HepG2 (cell line): ENCODE results near the gene CMTM5. TPM values are rescaled to one million over a fixed set of nuclear protein-coding genes. Genes with fewer than 3 reads are reported as not detected.

Source experiments
- ATAC-seq: fragments of 200-7000 bp; cut with Tn5 transposase; 3 replicates; pipeline ENCODE4 v1.9.1; 2020; ENCODE audit warnings: mild to moderate bottlenecking, moderate library complexity
- BruUV-seq: library from RNA; stranded (reverse); fragments of 400-500 nt; replicated peaks from 2 replicates; lab custom pipeline; 2021; lab: Mats Ljungman, UMichigan
- CTCF ChIA-PET: fragments of 300-600 bp; formaldehyde crosslinking; extraction: SDS; loops from one replicate; lab custom pipeline; 2021; ENCODE audit warnings: low total read pairs, inconsistent platforms, low intra/inter-chr PET ratio; lab: Yijun Ruan, JAX
- POLR2A ChIA-PET: fragments of 350-600 bp; sonication (Branson Sonifier 250); formaldehyde crosslinking; loops from one replicate; lab custom pipeline; 2020; ENCODE audit warnings: antibody characterized with exemption, inconsistent platforms; lab: Yijun Ruan, JAX
- DNase-seq: peaks from one replicate; pipeline ENCODE4 v3.0.0-alpha.2; 2015; ENCODE audit warnings: low spot score
- FAIRE-seq: peaks from 3 replicates; lab custom pipeline; 2011; peaks lifted over from hg19 to GRCh38; lab: Jason Lieb, UNC
- H2AFZ ChIP-seq: one replicate; pipeline ENCODE4 v1.6.1; 2011; ENCODE audit warnings: low read length, inconsistent platforms
- H3K27ac ChIP-seq: fragments of 300-600 bp; 3 replicates; pipeline ENCODE4 v1.8.0; 2011; ENCODE audit warnings: mixed run types, mild to moderate bottlenecking, mixed read lengths, low read length, inconsistent platforms; ENCODE audit not compliant: insufficient read depth; ENCODE audit errors: extremely low read length
- H3K27me3 ChIP-seq, 2 experiments: fragments of 200-600 bp in 1 of 2; 2 replicates in 1 of 2; 3 replicates in 1 of 2; pipeline versions ENCODE4 v1.6.0 to v1.8.0; 2011; ENCODE audit warnings: low read length in 2 of 2, mild to moderate bottlenecking in 2 of 2, moderate library complexity in 2 of 2, inconsistent platforms in 1 of 2; ENCODE audit not compliant: insufficient read depth in 2 of 2, control insufficient read depth in 1 of 2
- H3K36me3 ChIP-seq, 2 experiments: fragments of 200-600 bp in 1 of 2; replicated peaks in 1 of 2; 2 replicates in 1 of 2; 3 replicates in 1 of 2; pipeline versions ENCODE4 v1.5.1 to v1.8.0; 2011; ENCODE audit warnings: low read length in 2 of 2, inconsistent platforms in 1 of 2; ENCODE audit not compliant: insufficient read depth in 2 of 2, control insufficient read depth in 1 of 2
- H3K4me1 ChIP-seq: 2 replicates; pipeline ENCODE4 v1.5.1; 2012; ENCODE audit warnings: low read length, inconsistent platforms; ENCODE audit not compliant: insufficient read depth
- H3K4me2 ChIP-seq: 2 replicates; pipeline ENCODE4 v1.6.0; 2011; ENCODE audit warnings: low read depth, low read length, inconsistent platforms
- H3K4me3 ChIP-seq, 3 experiments: fragments of 200-600 bp in 1 of 3; sonication (generic), shearing (Covaris generic) in 1 of 3; replicated peaks in 1 of 3; 2 replicates each; pipeline ENCODE4 v1.5.1; 2011 to 2016; ENCODE audit warnings: low read length in 3 of 3, inconsistent platforms in 2 of 3, low read depth in 2 of 3, mild to moderate bottlenecking in 2 of 3, control low read depth in 1 of 3, mixed read lengths in 1 of 3; ENCODE audit not compliant: insufficient read depth in 1 of 3
- H3K79me2 ChIP-seq: one replicate; pipeline ENCODE4 v1.6.1; 2011; ENCODE audit warnings: low read length, inconsistent platforms; ENCODE audit not compliant: insufficient read depth
- H3K9ac ChIP-seq: 2 replicates; pipeline ENCODE4 v1.6.0; 2011; ENCODE audit warnings: mild to moderate bottlenecking, low read depth, low read length, inconsistent platforms; ENCODE audit not compliant: insufficient read depth
- H3K9me3 ChIP-seq: 2 replicates; pipeline ENCODE4 v1.5.1; 2012; ENCODE audit warnings: mild to moderate bottlenecking, low read length
- H4K20me1 ChIP-seq: 2 replicates; pipeline ENCODE4 v1.6.0; 2011; ENCODE audit warnings: inconsistent platforms, mild to moderate bottlenecking, low read length, moderate library complexity; ENCODE audit not compliant: insufficient read depth
- BATF2 ChIP-seq: sonication (generic); formaldehyde crosslinking; IDR thresholded peaks from 2 replicates; pipeline ENCODE4 v1.8.0; 2022; ENCODE audit warnings: mild to moderate bottlenecking, missing genetic modification reagents, moderate library complexity
- FOXA3 ChIP-seq: IDR thresholded peaks from 2 replicates; pipeline ENCODE4 v1.6.1; 2016; ENCODE audit warnings: missing genetic modification reagents, missing compliant biosample characterization
- KDM5A ChIP-seq: fragments of 200-600 bp; sonication (generic); IDR thresholded peaks from 2 replicates; pipeline ENCODE4 v1.7.0; 2018; ENCODE audit warnings: antibody characterized with exemption, mild to moderate bottlenecking, low read length, borderline replicate concordance
- SIN3A ChIP-seq: IDR thresholded peaks from 2 replicates; pipeline ENCODE4 v1.6.1; 2011; ENCODE audit warnings: low read depth, mild to moderate bottlenecking, control low read depth, low read length, borderline replicate concordance
- SUZ12 ChIP-seq: fragments of 150-350 bp; IDR thresholded peaks from 2 replicates; pipeline ENCODE4 v1.6.1; 2014; ENCODE audit warnings: low read depth, low read length
- ZEB1 ChIP-seq: IDR thresholded peaks from 2 replicates; pipeline ENCODE4 v1.6.1; 2012; ENCODE audit warnings: mild to moderate bottlenecking, low read depth, inconsistent platforms; ENCODE audit not compliant: insufficient replicate concordance
- ZGPAT ChIP-seq: IDR thresholded peaks from 2 replicates; pipeline ENCODE4 v1.6.1; 2016; ENCODE audit warnings: mild to moderate bottlenecking
- ZSCAN31 ChIP-seq: sonication (generic); formaldehyde crosslinking; IDR thresholded peaks from 2 replicates; pipeline ENCODE4 v1.5.0; 2020; ENCODE audit warnings: low read depth, mild to moderate bottlenecking, missing genetic modification reagents
- WGBS: methylation state at CpG from one replicate; pipeline ENCODE4 v1.1.6; 2017; ENCODE audit warnings: low lambda C conversion rate; 5-methylcytosine and 5-hydroxymethylcytosine counted together
- in situ Hi-C: cut with HindIII; loops from 2 replicates; pipeline ENCODE4 v1.10.0; 2017; ENCODE audit warnings: low pct_unique_long_range_greater_than_20kb; ENCODE audit not compliant: extremely low pct_ligation_motif_present
- intact Hi-C: fragments of 100-400 bp; cut with micrococcal nuclease; formaldehyde crosslinking; loops from one replicate; pipeline ENCODE4 v1.10.0; 2022; ENCODE audit not compliant: unreplicated experiment
- polyA plus RNA-seq, 8 experiments: library from polyadenylated mRNA; depleted of rRNA in 3 of 8; stranded (reverse) in 7 of 8; unstranded in 1 of 8; fragments of >200 nt; fragmentation: Illumina TruSeq in 4 of 8; extraction: Trizol in 4 of 8; gene quantifications; 2 replicates each; pipeline versions ENCODE4 v1.2.1 to v1.2.3, GENCODE V29; 2011 to 2016; ENCODE audit warnings: low read depth in 4 of 8, missing spikeins in 1 of 8, mixed read lengths in 1 of 8; ENCODE audit not compliant: insufficient read depth in 1 of 8
- total RNA-seq, 5 experiments: library from RNA; depleted of rRNA; stranded (reverse); fragments of >200 nt; fragmentation: Illumina TruSeq; extraction: Trizol; gene quantifications; 2 replicates each; pipeline ENCODE4 v1.2.3, GENCODE V29; 2016; ENCODE audit warnings: low read depth in 1 of 5

CMTM5 gene
- total and polyA plus RNA-seq, 2 of the 13 experiments (the other 11 are each of a cell fraction or from before 2014, with no cell fraction given) = not detected

GRCh38 chr14:23382731-23383440 is 6.0 kb downstream of the CMTM5 start:
- POLR2A ChIA-PET = interaction anchor here (1.4 to 1.5 kb wide), 2 partner anchors 56 to 61 kb away, joined by 3 to 4 read pairs; no protein-coding TSS in a partner anchor
- no peak for DNase-seq
- Histone ChIP-seq H3K4me2 (no peak overlapping the region), H3K9ac (no peak overlapping the region), H3K9me3 (no peaks in the 10 kb centered on the region), H3K27ac (no peak overlapping the region)
- intact Hi-C loops = loop anchor here (5.0 kb wide), 1 partner anchor 261 kb away; no protein-coding TSS in a partner anchor
- CTCF ChIA-PET = interaction anchor here (1.1 kb wide), 1 partner anchor 55 kb away, joined by 3 read pairs; no protein-coding TSS in a partner anchor
- no peak for TF ChIP-seq ZGPAT (CRISPR knock-in tag)
- no peak for TF ChIP-seq ZEB1
- TF ChIP-seq BATF2 (CRISPR knock-in tag) = no peak
- TF ChIP-seq SUZ12 = no peak
- no peak for TF ChIP-seq ZSCAN31 (CRISPR knock-in tag)
- no peak for TF ChIP-seq KDM5A
- TF ChIP-seq SIN3A = no peak
- TF ChIP-seq FOXA3 (CRISPR knock-in tag) = no peak
- TF ChIP-seq, all 625 proteins: peak for 0
- ATAC-seq (no peak), FAIRE-seq (no peak)
- Histone ChIP-seq H3K4me1 (no peaks in the 10 kb centered on the region), H3K36me3 (no peaks in the 10 kb centered on the region), H3K4me3 (no peak overlapping the region), H2AFZ (no peak overlapping the region), H3K79me2 (no peaks in the 10 kb centered on the region), H3K27me3 (peaks cover 25 to 91% of the 10 kb centered on the region in 2 experiments), H4K20me1 (no peaks in the 10 kb centered on the region)
- WGBS = 17% methylated on average over 10 of the region's 10 CpGs
- in situ Hi-C loops = no loop called here
- no TSS peak for BruUV-seq
